Vagina (tissue), 2 donors: ENCODE results near the gene AMOTL1. TPM values are rescaled to one million over a fixed set of nuclear protein-coding genes. Genes with fewer than 3 reads are reported as not detected.
A peak's percentile ranks its signal among the peaks of the same experiment; 100 is the strongest.

Experiments
- DNase-seq, 2 donors: peaks; one replicate each; pipeline ENCODE4 v3.0.0-alpha.2; 2017; ENCODE audit errors: extremely low spot score in 2 of 2
- H3K27ac ChIP-seq: fragments of 200-600 bp; sonication (generic); one replicate; pipeline ENCODE4 v1.5.1; 2019
- H3K27me3 ChIP-seq: fragments of 200-600 bp; sonication (generic); one replicate; pipeline ENCODE4 v1.5.1; 2019
- H3K36me3 ChIP-seq, 2 donors: fragments of 200-600 bp; sonication (generic); one replicate each; pipeline ENCODE4 v1.5.1; 2017 to 2019
- H3K4me1 ChIP-seq: fragments of 200-600 bp; sonication (generic); one replicate; pipeline ENCODE4 v1.5.1; 2019
- H3K4me3 ChIP-seq, 2 donors: fragments of 200-600 bp; sonication (generic); 1 replicate in 1 of 2; 2 replicates in 1 of 2; pipeline ENCODE4 v1.5.1; 2016 to 2019
- H3K9me3 ChIP-seq: fragments of 200-600 bp; sonication (generic); one replicate; pipeline ENCODE4 v1.5.1; 2019
- POLR2A ChIP-seq, 2 donors: fragments of 450-650 bp; IDR thresholded peaks; one replicate each; pipeline ENCODE4 v1.6.1; 2017; ENCODE audit warnings: antibody characterized with exemption in 2 of 2, mild to moderate bottlenecking in 2 of 2, moderate library complexity in 2 of 2
- POLR2AphosphoS5 ChIP-seq, 2 donors: sonication (generic); formaldehyde crosslinking; IDR thresholded peaks; one replicate each; pipeline ENCODE4 v1.9.0; 2017; ENCODE audit warnings: antibody characterized with exemption in 2 of 2, mild to moderate bottlenecking in 2 of 2, low read depth in 1 of 2; ENCODE audit not compliant: insufficient read depth in 1 of 2
- intact Hi-C: fragments of 100-400 bp; cut with DNase I; formaldehyde crosslinking; loops from one replicate; pipeline ENCODE4 v1.15.1; 2023
- total RNA-seq: library from RNA; depleted of rRNA; stranded (reverse); fragments of >200 nt; gene quantifications from one replicate; pipeline ENCODE4 v1.2.3, GENCODE V29; 2016
- TF ChIP-seq, protein P1 (sequence below), 3 experiments: fragments of 450-650 bp in 2 of 3; fragments of 200-600 bp in 1 of 3; sonication (generic) in 1 of 3; IDR thresholded peaks; one replicate each; pipeline ENCODE4 v1.5.1; 2017 to 2019; ENCODE audit warnings: antibody characterized with exemption in 3 of 3, mild to moderate bottlenecking in 2 of 3, moderate library complexity in 2 of 3

Gene AMOTL1
- total RNA-seq, 1 donor from 2014 or later: 45.7 TPM

DNA sequence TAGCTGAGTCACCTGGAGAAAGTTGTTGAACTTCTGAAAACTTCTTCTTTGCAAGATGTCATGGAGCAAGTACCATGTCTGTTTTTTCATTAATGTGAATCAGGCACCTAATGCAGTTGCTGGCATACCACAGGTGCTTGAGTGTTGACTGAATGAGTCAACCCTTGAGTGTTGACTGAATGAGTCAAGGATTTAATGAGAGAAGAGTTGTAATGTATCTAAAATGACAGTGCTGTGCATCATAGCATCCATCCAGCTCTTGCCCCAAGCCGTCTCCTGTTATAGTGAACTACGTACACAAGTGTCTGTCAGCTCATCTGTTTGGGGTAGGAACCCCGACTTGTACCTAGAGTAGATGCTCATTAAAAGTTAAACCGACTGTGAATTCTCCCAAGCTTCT lies 112.1 kb downstream of the AMOTL1 start:
- no peak for DNase-seq
- intact Hi-C loops: no loop called here
- H3K36me3 ChIP-seq: peaks cover 0 to 6% of the 10 kb centered on the region in 2 donors
- no peak overlapping the region for H3K27ac ChIP-seq
- H3K27me3 ChIP-seq: no peaks in the 10 kb centered on the region
- TF ChIP-seq POLR2AphosphoS5 (IDR thresholded peaks at IDR 0.05; ENCODE audit: insufficient read depth in 1 of 2, low read depth in 1 of 2) (peak in 1 of 2 donors; percentile 43), POLR2A (IDR thresholded peaks at IDR 0.05) (no peak)
- TF ChIP-seq, protein P1, sequence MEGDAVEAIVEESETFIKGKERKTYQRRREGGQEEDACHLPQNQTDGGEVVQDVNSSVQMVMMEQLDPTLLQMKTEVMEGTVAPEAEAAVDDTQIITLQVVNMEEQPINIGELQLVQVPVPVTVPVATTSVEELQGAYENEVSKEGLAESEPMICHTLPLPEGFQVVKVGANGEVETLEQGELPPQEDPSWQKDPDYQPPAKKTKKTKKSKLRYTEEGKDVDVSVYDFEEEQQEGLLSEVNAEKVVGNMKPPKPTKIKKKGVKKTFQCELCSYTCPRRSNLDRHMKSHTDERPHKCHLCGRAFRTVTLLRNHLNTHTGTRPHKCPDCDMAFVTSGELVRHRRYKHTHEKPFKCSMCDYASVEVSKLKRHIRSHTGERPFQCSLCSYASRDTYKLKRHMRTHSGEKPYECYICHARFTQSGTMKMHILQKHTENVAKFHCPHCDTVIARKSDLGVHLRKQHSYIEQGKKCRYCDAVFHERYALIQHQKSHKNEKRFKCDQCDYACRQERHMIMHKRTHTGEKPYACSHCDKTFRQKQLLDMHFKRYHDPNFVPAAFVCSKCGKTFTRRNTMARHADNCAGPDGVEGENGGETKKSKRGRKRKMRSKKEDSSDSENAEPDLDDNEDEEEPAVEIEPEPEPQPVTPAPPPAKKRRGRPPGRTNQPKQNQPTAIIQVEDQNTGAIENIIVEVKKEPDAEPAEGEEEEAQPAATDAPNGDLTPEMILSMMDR (IDR thresholded peaks at IDR 0.05): no peak
- H3K4me1 ChIP-seq: peaks cover 17% of the 10 kb centered on the region
- no peak overlapping the region for H3K4me3 ChIP-seq
- no peaks in the 10 kb centered on the region for H3K9me3 ChIP-seq

DNA sequence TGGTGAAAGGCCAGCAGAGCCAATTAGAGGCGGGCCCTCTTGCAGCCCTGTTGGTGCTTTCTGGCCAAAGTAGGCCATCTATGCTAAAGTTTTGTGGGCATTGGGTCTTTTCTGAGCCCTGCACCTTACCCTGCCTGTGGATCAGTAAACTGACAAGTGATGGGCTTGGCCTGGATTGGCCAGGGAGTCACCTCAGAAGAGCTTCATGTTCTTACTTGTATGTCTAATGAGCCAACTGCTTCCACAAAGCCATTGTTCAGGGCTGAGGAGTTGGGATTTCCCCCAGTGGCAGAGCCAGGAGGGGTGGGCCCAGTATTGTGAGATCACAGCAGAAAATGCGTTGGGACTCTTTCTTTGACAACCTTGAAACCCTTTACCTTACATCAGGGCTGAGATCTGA lies 114.8 kb downstream of the AMOTL1 start:
- no peak overlapping the region for H3K4me3 ChIP-seq
- H3K27me3 ChIP-seq: no peaks in the 10 kb centered on the region
- TF ChIP-seq, protein P1 (IDR thresholded peaks at IDR 0.05): no peak
- TF ChIP-seq POLR2A (IDR thresholded peaks at IDR 0.05) (no peak), POLR2AphosphoS5 (IDR thresholded peaks at IDR 0.05; ENCODE audit: insufficient read depth in 1 of 2, low read depth in 1 of 2) (no peak)
- no peaks in the 10 kb centered on the region for H3K4me1 ChIP-seq
- peaks cover 0 to 2% of the 10 kb centered on the region in 2 donors for H3K36me3 ChIP-seq
- no peaks in the 10 kb centered on the region for H3K9me3 ChIP-seq
- no peak overlapping the region for H3K27ac ChIP-seq
- intact Hi-C loops: no loop called here
- DNase-seq: no peak

DNA sequence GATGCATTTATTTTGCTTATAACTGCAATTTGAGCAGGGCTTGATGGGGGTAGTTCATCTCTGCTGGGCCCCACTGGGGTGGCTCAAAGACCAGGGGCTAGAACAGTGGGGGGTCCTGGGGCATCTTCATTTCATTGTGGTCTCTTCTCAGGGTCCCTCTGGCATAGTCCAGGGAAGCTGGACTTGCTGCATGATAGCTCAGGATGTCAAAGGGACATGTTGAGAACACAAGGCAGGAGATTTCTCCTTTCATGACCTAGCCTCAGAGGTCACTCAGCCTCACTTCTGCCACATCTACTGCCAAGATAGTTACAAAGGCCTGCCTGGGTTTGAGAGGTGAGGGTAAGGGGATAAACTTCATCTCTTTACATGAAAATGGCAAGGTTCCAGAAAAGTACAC lies 115.7 kb downstream of the AMOTL1 start:
- TF ChIP-seq POLR2AphosphoS5 (IDR thresholded peaks at IDR 0.05; ENCODE audit: insufficient read depth in 1 of 2, low read depth in 1 of 2) (no peak), POLR2A (IDR thresholded peaks at IDR 0.05) (no peak)
- TF ChIP-seq, protein P1 (IDR thresholded peaks at IDR 0.05): no peak
- Histone ChIP-seq H3K4me3 (no peak overlapping the region), H3K27me3 (no peaks in the 10 kb centered on the region), H3K36me3 (no peaks in the 10 kb centered on the region), H3K4me1 (no peaks in the 10 kb centered on the region), H3K9me3 (no peaks in the 10 kb centered on the region), H3K27ac (no peak overlapping the region)
- intact Hi-C loops: no loop called here
- no peak for DNase-seq

DNA sequence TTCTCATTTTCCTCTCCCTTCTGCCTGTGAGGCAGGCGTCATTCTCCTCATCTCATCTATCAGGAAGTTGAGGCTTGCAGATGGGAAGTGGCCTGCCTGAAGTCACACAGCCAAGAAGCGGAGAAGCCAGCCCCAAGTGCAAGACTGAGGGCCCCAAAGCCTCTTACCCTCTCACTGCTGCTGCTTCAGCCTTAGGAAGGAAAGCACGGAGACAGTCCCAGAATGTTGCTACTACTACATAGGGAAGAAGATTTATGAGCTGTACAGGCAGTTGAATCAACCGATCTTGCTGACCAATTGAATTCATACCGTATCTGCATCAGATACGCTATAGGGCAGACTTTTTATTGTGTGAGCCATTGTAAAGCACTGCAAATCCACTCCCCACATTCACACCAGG lies 116.2 kb downstream of the AMOTL1 start:
- Histone ChIP-seq H3K4me3 (no peak overlapping the region), H3K4me1 (no peaks in the 10 kb centered on the region), H3K9me3 (no peaks in the 10 kb centered on the region), H3K36me3 (no peaks in the 10 kb centered on the region), H3K27ac (no peak overlapping the region), H3K27me3 (no peaks in the 10 kb centered on the region)
- DNase-seq: no peak
- intact Hi-C loops: no loop called here
- TF ChIP-seq POLR2A (IDR thresholded peaks at IDR 0.05) (no peak), POLR2AphosphoS5 (IDR thresholded peaks at IDR 0.05; ENCODE audit: insufficient read depth in 1 of 2, low read depth in 1 of 2) (no peak)
- TF ChIP-seq, protein P1 (IDR thresholded peaks at IDR 0.05): no peak

DNA sequence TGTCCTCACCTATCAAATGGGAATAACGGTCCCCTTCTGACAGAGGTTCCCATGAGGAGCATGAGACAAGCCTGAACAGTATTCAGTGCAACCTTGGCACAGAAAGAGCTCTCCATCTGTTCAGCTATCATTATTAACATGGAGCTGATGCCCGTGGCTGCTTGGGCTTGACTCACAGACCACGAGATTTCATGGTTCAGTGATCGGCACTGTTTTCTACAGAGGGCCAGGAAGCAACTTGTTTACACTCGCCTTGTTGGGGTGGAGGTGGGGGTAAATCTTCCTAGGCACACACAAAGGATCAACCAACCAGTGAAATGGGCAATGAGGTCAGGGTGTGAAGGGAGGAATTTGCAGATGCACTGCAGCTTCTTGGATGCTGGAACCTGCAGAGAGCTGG lies 117.0 kb downstream of the AMOTL1 start:
- no peaks in the 10 kb centered on the region for H3K27me3 ChIP-seq
- DNase-seq: no peak
- H3K27ac ChIP-seq: no peak overlapping the region
- H3K4me1 ChIP-seq: no peaks in the 10 kb centered on the region
- H3K4me3 ChIP-seq: no peak overlapping the region
- no peaks in the 10 kb centered on the region for H3K36me3 ChIP-seq
- H3K9me3 ChIP-seq: no peaks in the 10 kb centered on the region
- TF ChIP-seq POLR2AphosphoS5 (IDR thresholded peaks at IDR 0.05; ENCODE audit: insufficient read depth in 1 of 2, low read depth in 1 of 2) (no peak), POLR2A (IDR thresholded peaks at IDR 0.05) (no peak)
- TF ChIP-seq, protein P1 (IDR thresholded peaks at IDR 0.05): no peak
- intact Hi-C loops: no loop called here
